B cell (primary cell): ENCODE results near the gene CRACR2A. TPM values are rescaled to one million over a fixed set of nuclear protein-coding genes. Genes with fewer than 3 reads are reported as not detected.

Experiments
- ATAC-seq: fragments of 200-7000 bp; cut with Tn5 transposase; one replicate; pipeline ENCODE4 v1.10.0; 2021; ENCODE audit warnings: low read depth, mild to moderate bottlenecking, moderate number of reproducible peaks, moderate library complexity
- CTCF ChIA-PET: fragments of 350-600 bp; sonication (Branson Sonifier 250); formaldehyde crosslinking; loops from one replicate; lab custom pipeline; 2021; ENCODE audit warnings: antibody characterized with exemption, inconsistent platforms; lab: Charles Lee
- POLR2A ChIA-PET: fragments of 350-600 bp; sonication (Branson Sonifier 250); formaldehyde crosslinking; loops from one replicate; lab custom pipeline; 2021; ENCODE audit warnings: antibody characterized with exemption; lab: Charles Lee
- DNase-seq: peaks from one replicate; pipeline ENCODE4 v3.0.0; 2013
- H2AFZ ChIP-seq: 2 replicates; pipeline ENCODE4 v1.6.1; 2012; ENCODE audit warnings: mild to moderate bottlenecking, low read depth, low read length; ENCODE audit not compliant: insufficient read depth, poor library complexity, severe bottlenecking
- H3K27ac ChIP-seq, 2 donors: 1 replicate in 1 of 2; 2 replicates in 1 of 2; pipeline ENCODE4 v1.5.1; 2012 to 2013; ENCODE audit warnings: low read length in 2 of 2, mild to moderate bottlenecking in 2 of 2, moderate library complexity in 1 of 2
- H3K27me3 ChIP-seq, 4 experiments: fragments of 200-600 bp in 1 of 4; sonication (generic) in 1 of 4; replicated peaks in 1 of 4; 1 replicate in 2 of 4; 2 replicates in 2 of 4; pipeline versions ENCODE4 v1.6.1 to v1.7.0; 2013 to 2016; ENCODE audit warnings: low read length in 3 of 4, mild to moderate bottlenecking in 2 of 4, mixed read lengths in 1 of 4, moderate library complexity in 1 of 4; ENCODE audit not compliant: insufficient read depth in 4 of 4, control insufficient read depth in 3 of 4; ENCODE audit errors: control extremely low read depth in 1 of 4
- H3K36me3 ChIP-seq, 2 experiments: replicated peaks in 1 of 2; 1 replicate in 1 of 2; 2 replicates in 1 of 2; pipeline versions ENCODE4 v1.6.1 to v1.7.1; 2013; ENCODE audit warnings: low read length in 1 of 2; ENCODE audit not compliant: insufficient read depth in 2 of 2, control insufficient read depth in 1 of 2; ENCODE audit errors: control extremely low read depth in 1 of 2, extremely low read depth in 1 of 2
- H3K4me1 ChIP-seq, 2 donors: fragments of 200-600 bp in 1 of 2; sonication (generic) in 1 of 2; 1 replicate in 1 of 2; 2 replicates in 1 of 2; pipeline versions ENCODE4 v1.5.1 to v1.6.1; 2013 to 2017; ENCODE audit warnings: low read length in 2 of 2; ENCODE audit not compliant: control insufficient read depth in 2 of 2, insufficient read depth in 2 of 2
- H3K4me2 ChIP-seq: replicated peaks from 2 replicates; pipeline ENCODE3; 2012; ENCODE audit warnings: mild to moderate bottlenecking, low read depth, low read length; ENCODE audit not compliant: poor library complexity, severe bottlenecking
- H3K4me3 ChIP-seq, 5 experiments: fragments of 200-600 bp in 1 of 5; sonication (generic) in 1 of 5; 1 replicate in 3 of 5; 2 replicates in 2 of 5; pipeline versions ENCODE4 v1.5.1 to v1.7.0; 2011 to 2016; ENCODE audit warnings: low read length in 4 of 5, mild to moderate bottlenecking in 4 of 5, low read depth in 2 of 5, control low read depth in 1 of 5, moderate library complexity in 1 of 5; ENCODE audit not compliant: insufficient read depth in 1 of 5; ENCODE audit errors: control extremely low read depth in 1 of 5, extremely low read depth in 1 of 5
- H3K79me2 ChIP-seq: fragments of 200-600 bp; sonication (generic); one replicate; pipeline ENCODE4 v1.6.0; 2016; ENCODE audit warnings: low read length; ENCODE audit not compliant: control insufficient read depth, insufficient read depth
- H3K9ac ChIP-seq: fragments of 200-600 bp; sonication (generic); 2 replicates; pipeline ENCODE4 v1.6.1; 2017; ENCODE audit warnings: mild to moderate bottlenecking, low read length, moderate library complexity
- H3K9me3 ChIP-seq, 3 donors: one replicate each; pipeline versions ENCODE4 v1.6.1 to v1.7.1; 2013; ENCODE audit warnings: low read length in 2 of 3; ENCODE audit not compliant: control insufficient read depth in 2 of 3, insufficient read depth in 1 of 3; ENCODE audit errors: control extremely low read depth in 1 of 3
- H4K20me1 ChIP-seq: 2 replicates; pipeline ENCODE4 v1.6.0; 2012; ENCODE audit warnings: mild to moderate bottlenecking, low read length; ENCODE audit not compliant: insufficient read depth, control insufficient read depth, poor library complexity, severe bottlenecking
- H3K27ac Mint-ChIP-seq: one replicate; pipeline ENCODE4 v1.8.0; 2021; ENCODE audit warnings: mixed read lengths
- H3K27me3 Mint-ChIP-seq: one replicate; pipeline ENCODE4 v1.8.0; 2021; ENCODE audit warnings: mixed read lengths
- H3K4me1 Mint-ChIP-seq: one replicate; pipeline ENCODE4 v1.8.0; 2021; ENCODE audit warnings: mixed read lengths
- H3K4me3 Mint-ChIP-seq: one replicate; pipeline ENCODE4 v1.8.0; 2021; ENCODE audit warnings: mixed read lengths
- H3K9me3 Mint-ChIP-seq: one replicate; pipeline ENCODE4 v1.8.0; 2022; ENCODE audit warnings: mixed read lengths; ENCODE audit not compliant: insufficient read depth
- EZH2 ChIP-seq: IDR thresholded peaks from 2 replicates; pipeline ENCODE4 v1.6.1; 2012; ENCODE audit warnings: borderline replicate concordance, low read depth, mild to moderate bottlenecking, moderate library complexity, low read length; ENCODE audit not compliant: insufficient read depth, poor library complexity, severe bottlenecking
- WGBS: methylation state at CpG from one replicate; pipeline ENCODE4 v1.1.5; 2013; ENCODE audit warnings: missing lambda C conversion rate; ENCODE audit not compliant: insufficient coverage; 5-methylcytosine and 5-hydroxymethylcytosine counted together
- intact Hi-C: fragments of 100-400 bp; cut with micrococcal nuclease; formaldehyde crosslinking; loops from one replicate; pipeline ENCODE4 v1.10.0; 2022
- polyA plus RNA-seq: library from polyadenylated mRNA; depleted of rRNA; stranded (reverse); fragments of >200 nt; gene quantifications from 2 replicates; pipeline ENCODE4 v1.2.3, GENCODE V29; 2012
- total RNA-seq, 2 donors: library from RNA; stranded (reverse); fragments of 120-200 nt in 1 of 2; gene quantifications; 1 replicate in 1 of 2; 2 replicates in 1 of 2; pipeline versions ENCODE4 v1.2.3 to v1.2.4, GENCODE V29; 2013 to 2022
- TF ChIP-seq, protein P1 (sequence below): fragments of 200-600 bp; IDR thresholded peaks from one replicate; pipeline ENCODE4 v1.8.0; 2022; ENCODE audit warnings: antibody characterized with exemption, mild to moderate bottlenecking

Gene CRACR2A
- total and polyA plus RNA-seq, 2 donors (not counting 1 experiment from before 2014, with no cell fraction given), result 15.2 to 26.1 TPM

DNA sequence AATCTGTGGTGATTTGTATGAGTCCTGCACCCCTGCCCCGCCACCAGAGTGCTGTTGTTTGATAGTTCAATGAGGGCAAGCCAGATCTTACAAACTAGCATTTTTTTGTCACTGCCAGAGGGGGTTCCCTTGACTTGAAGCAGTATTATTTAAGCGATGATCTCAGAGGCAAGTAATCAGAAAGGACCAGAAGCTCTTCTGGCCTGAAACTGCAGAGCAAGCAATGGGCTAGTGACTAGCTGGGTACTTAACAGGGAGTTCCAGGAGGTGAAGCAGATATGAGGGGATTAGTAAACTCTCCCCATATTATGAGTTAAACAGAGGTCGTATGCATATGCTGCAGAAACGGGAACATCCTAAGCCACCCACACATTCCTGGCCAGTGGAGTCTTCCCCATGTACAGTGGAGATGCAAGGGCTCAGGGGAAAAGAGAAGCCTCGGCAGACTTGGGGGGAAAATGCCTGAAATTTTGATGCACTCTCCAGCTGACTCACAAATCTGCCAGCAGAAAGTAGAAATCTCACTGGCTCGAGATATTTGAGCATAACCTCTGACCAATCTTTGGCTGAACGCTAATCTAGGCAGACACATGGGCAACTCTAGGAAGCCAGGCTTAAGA is 8.3 kb upstream of the CRACR2A start:
- ChIA-PET CTCF (no interaction called here), POLR2A (no interaction called here)
- Histone ChIP-seq H3K4me1 (no peaks in the 10 kb centered on the region), H3K4me2 (no peak overlapping the region), H3K27me3 (no peaks in the 10 kb centered on the region), H4K20me1 (no peaks in the 10 kb centered on the region), H2AFZ (no peak overlapping the region), H3K9me3 (no peaks in the 10 kb centered on the region), H3K79me2 (peaks cover 4% of the 10 kb centered on the region), H3K27ac (no peak overlapping the region), H3K4me3 (no peak overlapping the region), H3K9ac (no peak overlapping the region), H3K36me3 (peaks cover 0 to 3% of the 10 kb centered on the region in 2 experiments)
- Mint-ChIP-seq H3K27me3 (peaks cover 4% of the 10 kb centered on the region), H3K9me3 (no peaks in the 10 kb centered on the region), H3K27ac (no peak overlapping the region), H3K4me3 (no peak overlapping the region), H3K4me1 (no peaks in the 10 kb centered on the region)
- intact Hi-C loops, result no loop called here
- 100% methylated on average over 5 of the region's 7 CpGs for WGBS
- TF ChIP-seq EZH2, result no peak
- TF ChIP-seq, protein P1, sequence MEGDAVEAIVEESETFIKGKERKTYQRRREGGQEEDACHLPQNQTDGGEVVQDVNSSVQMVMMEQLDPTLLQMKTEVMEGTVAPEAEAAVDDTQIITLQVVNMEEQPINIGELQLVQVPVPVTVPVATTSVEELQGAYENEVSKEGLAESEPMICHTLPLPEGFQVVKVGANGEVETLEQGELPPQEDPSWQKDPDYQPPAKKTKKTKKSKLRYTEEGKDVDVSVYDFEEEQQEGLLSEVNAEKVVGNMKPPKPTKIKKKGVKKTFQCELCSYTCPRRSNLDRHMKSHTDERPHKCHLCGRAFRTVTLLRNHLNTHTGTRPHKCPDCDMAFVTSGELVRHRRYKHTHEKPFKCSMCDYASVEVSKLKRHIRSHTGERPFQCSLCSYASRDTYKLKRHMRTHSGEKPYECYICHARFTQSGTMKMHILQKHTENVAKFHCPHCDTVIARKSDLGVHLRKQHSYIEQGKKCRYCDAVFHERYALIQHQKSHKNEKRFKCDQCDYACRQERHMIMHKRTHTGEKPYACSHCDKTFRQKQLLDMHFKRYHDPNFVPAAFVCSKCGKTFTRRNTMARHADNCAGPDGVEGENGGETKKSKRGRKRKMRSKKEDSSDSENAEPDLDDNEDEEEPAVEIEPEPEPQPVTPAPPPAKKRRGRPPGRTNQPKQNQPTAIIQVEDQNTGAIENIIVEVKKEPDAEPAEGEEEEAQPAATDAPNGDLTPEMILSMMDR, result no peak
- ATAC-seq, result no peak
- no peak for DNase-seq

DNA sequence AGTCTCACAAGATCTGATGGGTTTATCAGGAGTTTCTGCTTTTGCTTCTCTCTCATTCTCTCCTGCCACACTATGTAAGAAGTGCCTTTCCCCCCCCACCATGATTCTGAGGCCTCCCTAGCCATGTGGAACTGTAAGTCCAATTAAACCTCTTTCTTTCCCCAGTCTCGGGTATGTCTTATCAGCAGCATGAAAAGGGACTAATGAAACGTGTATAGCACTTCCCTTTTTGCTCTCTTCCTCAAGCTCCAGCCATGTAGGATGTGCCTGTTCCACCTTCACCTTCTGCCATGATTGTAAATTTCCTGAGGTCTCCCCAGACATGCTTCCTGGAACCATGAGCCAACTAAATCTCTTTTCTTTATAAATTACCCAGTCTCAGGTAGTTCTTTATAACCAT is 7.0 kb upstream of the CRACR2A start:
- H3K4me3 ChIP-seq, result no peak overlapping the region
- no peaks in the 10 kb centered on the region for H3K9me3 ChIP-seq
- H3K4me2 ChIP-seq, result no peak overlapping the region
- Mint-ChIP-seq H3K27me3 (peaks cover 4% of the 10 kb centered on the region), H3K9me3 (no peaks in the 10 kb centered on the region), H3K27ac (no peak overlapping the region), H3K4me1 (no peaks in the 10 kb centered on the region), H3K4me3 (no peak overlapping the region)
- no peaks in the 10 kb centered on the region for H4K20me1 ChIP-seq
- H3K27me3 ChIP-seq, result no peaks in the 10 kb centered on the region
- H2AFZ ChIP-seq, result no peak overlapping the region
- H3K36me3 ChIP-seq, result peaks cover 0 to 3% of the 10 kb centered on the region in 2 experiments
- H3K27ac ChIP-seq, result no peak overlapping the region
- no peak overlapping the region for H3K9ac ChIP-seq
- DNase-seq (no peak), ATAC-seq (no peak)
- peaks cover 15% of the 10 kb centered on the region for H3K79me2 ChIP-seq
- ChIA-PET CTCF (no interaction called here), POLR2A (interaction anchor here (0.6 kb wide), 1 partner anchor 18 kb away, joined by 4 read pairs; no protein-coding TSS in a partner anchor)
- no peaks in the 10 kb centered on the region for H3K4me1 ChIP-seq
- intact Hi-C loops, result no loop called here
- WGBS, result 36% methylated on average over 2 of the region's 2 CpGs
- TF ChIP-seq EZH2, result no peak
- TF ChIP-seq, protein P1, result no peak
